ENCODE data around the gene PCSK4. TPM values are rescaled to one million over a fixed set of nuclear protein-coding genes. Genes with fewer than 3 reads are reported as not detected.

PCSK4 gene
- total and polyA plus RNA-seq, 9 of the 15 experiments (the other 6 are each of a cell fraction or from before 2014, with no cell fraction given), result 0.01 to 9.1 (median 2.1) TPM; not detected in 1

- ChIA-PET POLR2A (interaction anchor here (0.6 to 1.6 kb wide), 2 partner anchors 10 to 82 kb away, joined by 3 to 6 read pairs; no protein-coding TSS in a partner anchor), CTCF (ENCODE audit: low intra/inter-chr PET ratio) (no interaction called here)
- Histone ChIP-seq H2AFZ (ENCODE audit: low read depth, low read length) (no peak overlapping the region), H3K9me3 (replicated peaks; ENCODE audit: control insufficient read depth, insufficient read depth, low read depth, low read length) (no peaks in the 10 kb centered on the region), H3K27ac (ENCODE audit: extremely low read depth, low read depth, low read length) (no peak overlapping the region), H4K20me1 (replicated peaks; ENCODE audit: control insufficient read depth, insufficient read depth, low read length) (peaks cover 5% of the 10 kb centered on the region; the same call in 1 of the 2 replicates), H3K27me3 (ENCODE audit: control insufficient read depth in 2 of 2, insufficient read depth in 2 of 2, low read length in 2 of 2) (no peaks in the 10 kb centered on the region), H3K4me3 (no peak overlapping the region), H3K4me2 (ENCODE audit: insufficient read depth, low read length) (no peak overlapping the region), H3K36me3 (ENCODE audit: control insufficient read depth, insufficient read depth, low read length) (peaks cover 2% of the 10 kb centered on the region; the same call in 1 of the 3 replicates), H3K79me2 (ENCODE audit: control insufficient read depth, insufficient read depth, low read length) (peaks cover 5% of the 10 kb centered on the region; the same call in 2 of the 3 replicates), H3K9ac (ENCODE audit: insufficient read depth in 1 of 2, low read depth in 2 of 2, low read length in 2 of 2) (no peak overlapping the region), H3K9me1 (ENCODE audit: control insufficient read depth, insufficient read depth, low read length) (no peaks in the 10 kb centered on the region), H3K4me1 (replicated peaks in 1 of 2; ENCODE audit: control insufficient read depth in 2 of 2, insufficient read depth in 2 of 2, low read length in 2 of 2) (peaks cover 0 to 54% of the 10 kb centered on the region in 2 experiments; a peak in 2 of 5 replicates)
- FAIRE-seq (no peak), DNase-seq (ENCODE audit: extremely low read depth in 1 of 4, low spot score in 3 of 4) (no peak), ATAC-seq (no peak)
- TF ChIP-seq ZBTB33 (CRISPR knock-in tag; IDR thresholded peaks at IDR 0.05) (peak; percentile 92), ZBTB8A (IDR thresholded peaks at IDR 0.05; ENCODE audit: partially characterized antibody) (no peak), POLR2G (IDR thresholded peaks at IDR 0.05; ENCODE audit: low read depth, low read length) (peak; percentile 12; the same call in 1 of the 2 replicates), RBFOX2 (IDR thresholded peaks at IDR 0.05; ENCODE audit: low read depth, low read length) (0 out of 2 replicates have a peak, but pooled peaks have one; percentile 21)
- in situ Hi-C loops (cut with MboI) (no loop called here), intact Hi-C loops (cut with micrococcal nuclease) (no loop called here)
- WGBS (ENCODE audit: insufficient coverage, low coverage, missing lambda C conversion rate), result 92% methylated on average over 37 of the region's 83 CpGs
- BruUV-seq (replicated peaks), result no TSS peak
Observed at GRCh38 chr19:1465191-1466016, 24.7 kb downstream of the PCSK4 start.
